Measurements from ENCODE around the gene DDOST. TPM values are rescaled to one million over a fixed set of nuclear protein-coding genes. Genes with fewer than 3 reads are reported as not detected.
"Not testable (repeated sequence)": the region's sequence is repeated elsewhere in the genome, so short reads cannot be mapped to it uniquely, and the experiment has no call there.

The DDOST gene
- total and polyA plus RNA-seq, 2 experiments from 2014 or later, result 176 to 326 TPM

- TF ChIP-seq CTCF (IDR thresholded peaks at IDR 0.05; ENCODE audit: low read depth, low read length), result no peak
- H3K4me1 ChIP-seq (ENCODE audit: low read depth), result no peaks in the 10 kb centered on the region
- H3K27ac ChIP-seq, result no peak overlapping the region
- no peak for DNase-seq (ENCODE audit: low read depth in 1 of 2, low spot score in 1 of 2)
- no peaks in the 10 kb centered on the region for H3K27me3 ChIP-seq
- H3K4me3 ChIP-seq, result no peak overlapping the region
- no peaks in the 10 kb centered on the region for H3K9me3 ChIP-seq (ENCODE audit: low read depth)
- H3K36me3 ChIP-seq, result no peaks in the 10 kb centered on the region
Measured at GRCh38 chr1:20678599-20678998, 17.4 kb upstream of the DDOST start.

GRCh38 chr1:20673626-20674025, 12.5 kb upstream of the DDOST start:
- not testable (repeated sequence) for H3K4me1 ChIP-seq (ENCODE audit: low read depth); H3K9me3 ChIP-seq (ENCODE audit: low read depth); H3K36me3 ChIP-seq; DNase-seq (ENCODE audit: low read depth in 1 of 2, low spot score in 1 of 2); H3K27ac ChIP-seq; H3K27me3 ChIP-seq; H3K4me3 ChIP-seq

- no peak overlapping the region for H3K27ac ChIP-seq
- H3K9me3 ChIP-seq (ENCODE audit: low read depth), result no peaks in the 10 kb centered on the region
- no peak overlapping the region for H3K4me3 ChIP-seq
- no peaks in the 10 kb centered on the region for H3K36me3 ChIP-seq
- no peak for TF ChIP-seq CTCF (IDR thresholded peaks at IDR 0.05; ENCODE audit: low read depth, low read length)
- no peaks in the 10 kb centered on the region for H3K4me1 ChIP-seq (ENCODE audit: low read depth)
- no peak for DNase-seq (ENCODE audit: low read depth in 1 of 2, low spot score in 1 of 2)
- H3K27me3 ChIP-seq, result no peaks in the 10 kb centered on the region
Measured at GRCh38 chr1:20672265-20672632, 11.1 kb upstream of the DDOST start.

- no peak overlapping the region for H3K27ac ChIP-seq
Measured at GRCh38 chr1:20670936-20671335, 9.8 kb upstream of the DDOST start.

GRCh38 chr1:20668581-20668980, 7.4 kb upstream of the DDOST start:
- Histone ChIP-seq H3K4me3 (no peak overlapping the region), H3K27me3 (no peaks in the 10 kb centered on the region), H3K9me3 (ENCODE audit: low read depth) (no peaks in the 10 kb centered on the region), H3K27ac (no peak overlapping the region), H3K36me3 (no peaks in the 10 kb centered on the region), H3K4me1 (ENCODE audit: low read depth) (no peaks in the 10 kb centered on the region)
- DNase-seq (ENCODE audit: low read depth in 1 of 2, low spot score in 1 of 2), result no peak
- TF ChIP-seq CTCF (IDR thresholded peaks at IDR 0.05; ENCODE audit: low read depth, low read length), result no peak

More at GRCh38 chr1:20670936-20671335, 9.8 kb upstream of the DDOST start:
- TF ChIP-seq CTCF (IDR thresholded peaks at IDR 0.05; ENCODE audit: low read depth, low read length), result no peak
- no peak for DNase-seq (ENCODE audit: low read depth in 1 of 2, low spot score in 1 of 2)
- no peaks in the 10 kb centered on the region for H3K27me3 ChIP-seq
- H3K4me3 ChIP-seq, result no peak overlapping the region
- H3K36me3 ChIP-seq, result no peaks in the 10 kb centered on the region
- H3K4me1 ChIP-seq (ENCODE audit: low read depth), result no peaks in the 10 kb centered on the region
- H3K9me3 ChIP-seq (ENCODE audit: low read depth), result no peaks in the 10 kb centered on the region

GRCh38 chr1:20666804-20667203, 5.6 kb upstream of the DDOST start:
- no peak overlapping the region for H3K4me3 ChIP-seq
- no peak overlapping the region for H3K27ac ChIP-seq
- H3K36me3 ChIP-seq, result no peaks in the 10 kb centered on the region
- no peaks in the 10 kb centered on the region for H3K9me3 ChIP-seq (ENCODE audit: low read depth)
- peaks cover 3% of the 10 kb centered on the region for H3K4me1 ChIP-seq (ENCODE audit: low read depth)
- no peaks in the 10 kb centered on the region for H3K27me3 ChIP-seq
- TF ChIP-seq CTCF (IDR thresholded peaks at IDR 0.05; ENCODE audit: low read depth, low read length), result no peak
- no peak for DNase-seq (ENCODE audit: low read depth in 1 of 2, low spot score in 1 of 2)
